HG02678 (cell line): ENCODE measurements around the gene DPP3.

Source experiments
- ATAC-seq: cut with Tn5 transposase; IDR thresholded peaks from one replicate; pipeline ENCODE4 v1.9.1; 2021; ENCODE audit warnings: mild to moderate bottlenecking, moderate library complexity; ENCODE audit not compliant: unreplicated experiment

Gene DPP3

GRCh38 chr11:66555416-66555815 lies 75.2 kb downstream of the DPP3 start:
- no peak for ATAC-seq

DNA sequence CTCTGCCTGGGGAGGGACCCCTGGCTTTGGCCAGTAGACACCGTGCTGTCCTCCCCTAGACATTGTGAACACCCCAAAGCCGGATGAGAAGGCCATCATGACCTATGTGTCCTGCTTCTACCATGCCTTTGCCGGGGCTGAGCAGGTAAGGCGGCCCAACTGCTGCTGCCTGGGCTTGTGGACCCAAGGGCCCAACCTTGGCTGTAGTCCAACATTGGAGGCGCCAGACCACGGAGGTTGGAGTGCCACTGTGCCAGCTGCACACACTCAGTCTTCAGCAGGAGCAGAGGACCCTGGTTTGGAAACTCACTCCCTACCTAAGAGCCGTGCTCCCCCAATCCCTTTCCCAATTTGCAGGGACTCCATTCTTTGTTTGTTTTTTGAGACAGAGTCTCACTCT lies 75.9 kb downstream of the DPP3 start:
- no peak for ATAC-seq

DNA sequence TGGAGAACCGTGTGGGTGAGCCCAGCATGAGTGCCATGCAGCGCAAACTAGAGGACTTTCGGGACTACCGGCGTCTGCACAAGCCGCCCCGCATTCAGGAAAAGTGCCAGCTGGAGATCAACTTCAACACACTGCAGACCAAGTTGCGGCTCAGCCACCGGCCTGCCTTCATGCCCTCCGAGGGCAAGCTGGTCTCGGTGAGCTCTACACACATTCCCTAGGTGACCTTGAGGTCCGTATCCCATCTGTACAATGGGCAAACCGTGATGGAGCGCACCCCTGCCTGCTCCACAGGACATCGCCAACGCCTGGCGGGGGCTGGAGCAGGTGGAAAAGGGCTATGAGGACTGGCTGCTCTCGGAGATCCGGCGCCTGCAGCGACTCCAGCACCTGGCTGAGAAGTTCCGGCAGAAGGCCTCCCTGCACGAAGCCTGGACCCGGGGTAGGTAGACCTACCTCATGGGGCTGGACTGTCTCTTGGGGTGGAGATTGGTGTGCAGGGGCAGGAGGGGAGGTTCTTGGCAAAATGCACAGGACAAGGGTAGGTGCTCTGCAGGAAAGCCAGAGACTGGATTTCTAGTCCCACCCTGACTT lies 77.6 kb downstream of the DPP3 start:
- no peak for ATAC-seq
